Activated naive CD8-positive, alpha-beta T cell treated with anti-CD3 and anti-CD28 coated beads, Interleukin-2, amount 10 ng/mL, durations not matched to agents 7 days and 5 days (primary cell): Measurements from ENCODE around the gene TLE7. TPM values are rescaled to one million over a fixed set of nuclear protein-coding genes. Genes with fewer than 3 reads are reported as not detected.

Experiments
- ATAC-seq: fragments of 150-1000 bp; cut with Tn5 transposase; one replicate; pipeline ENCODE4 v1.10.0; 2021; ENCODE audit warnings: low read depth, moderate library complexity
- POLR2A ChIA-PET: fragments of 350-600 bp; sonication (Branson Sonifier 250); formaldehyde crosslinking; loops from one replicate; lab custom pipeline; 2021; ENCODE audit warnings: antibody characterized with exemption; lab: Charles Lee
- DNase-seq: peaks from one replicate; pipeline ENCODE4 v3.0.0; 2021
- H3K27ac Mint-ChIP-seq: one replicate; pipeline ENCODE4 v1.8.0; 2022; ENCODE audit warnings: mild to moderate bottlenecking, mixed read lengths
- H3K27me3 Mint-ChIP-seq: one replicate; pipeline ENCODE4 v1.8.0; 2022; ENCODE audit warnings: mild to moderate bottlenecking, moderate library complexity, mixed read lengths
- H3K36me3 Mint-ChIP-seq: one replicate; pipeline ENCODE4 v1.8.0; 2021; ENCODE audit warnings: mild to moderate bottlenecking, mixed read lengths
- H3K4me1 Mint-ChIP-seq: one replicate; pipeline ENCODE4 v1.8.0; 2021; ENCODE audit warnings: mixed read lengths
- H3K4me3 Mint-ChIP-seq: one replicate; pipeline ENCODE4 v1.8.0; 2022; ENCODE audit warnings: mild to moderate bottlenecking, moderate library complexity, mixed read lengths
- H3K9me3 Mint-ChIP-seq: one replicate; pipeline ENCODE4 v1.8.0; 2021; ENCODE audit warnings: mixed read lengths
- total RNA-seq, 2 experiments: library from RNA; stranded (reverse); gene quantifications; one replicate each; pipeline ENCODE4 v1.2.3, GENCODE V29; 2021

Gene TLE7
- total RNA-seq: not detected

DNA sequence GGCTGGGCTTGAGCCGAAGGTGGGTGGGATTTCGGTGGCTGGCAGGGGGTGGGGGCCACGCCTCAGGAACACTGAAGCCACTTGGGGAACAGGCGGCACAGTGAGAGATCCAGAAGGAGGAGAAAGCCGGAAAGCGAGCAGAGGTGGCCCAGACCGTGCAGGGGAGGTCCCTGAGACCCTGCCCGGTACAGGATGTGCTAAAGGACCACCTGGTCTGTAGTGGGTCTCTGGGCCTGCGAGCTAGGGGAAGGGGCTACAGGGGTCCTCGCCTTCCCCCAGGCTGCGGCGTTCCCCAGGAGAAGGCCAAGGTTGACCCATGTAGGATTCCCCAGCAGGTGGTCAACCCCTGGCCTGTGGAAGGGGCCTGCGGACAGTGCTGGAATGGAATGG lies at the start of gene TLE7:
Gene TLE7 (minus strand): TSS at position 4 of the 390 bp plus-strand sequence. CDS start 8,730 bp downstream, outside the sequence.
- Mint-ChIP-seq H3K4me3 (no peak within 1 kb of the TSS), H3K4me1 (peaks cover 3% of the 10 kb centered on the region), H3K27me3 (peaks cover 18% of the 10 kb centered on the region), H3K36me3 (peaks cover 4% of the 10 kb centered on the region), H3K9me3 (peaks cover 15% of the 10 kb centered on the region), H3K27ac (no peak within 1 kb of the TSS)
- DNase-seq (no peak), ATAC-seq (no peak)
- POLR2A ChIA-PET: no interaction called here

DNA sequence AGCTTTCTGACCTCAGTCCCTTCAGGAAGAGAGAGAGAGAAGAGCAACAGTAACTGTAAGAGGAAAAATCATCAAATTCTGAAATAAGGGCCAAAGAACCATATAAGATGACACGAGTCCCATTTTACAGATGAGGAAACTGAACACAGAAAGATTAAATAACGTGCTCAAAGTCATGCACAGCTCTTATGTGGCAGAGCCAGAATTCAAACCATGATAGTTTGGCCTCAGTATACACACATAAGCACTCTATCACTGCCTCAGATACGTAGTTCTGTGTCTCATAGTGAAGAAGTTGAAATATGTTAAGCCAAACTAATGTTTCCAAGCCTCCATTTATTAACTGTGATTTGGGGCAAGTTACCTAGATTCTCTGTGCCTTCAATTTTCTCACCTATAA lies 49.2 kb upstream of the TLE7 start:
- Mint-ChIP-seq H3K4me1 (no peaks in the 10 kb centered on the region), H3K36me3 (no peaks in the 10 kb centered on the region), H3K9me3 (no peaks in the 10 kb centered on the region), H3K27ac (no peak overlapping the region), H3K4me3 (no peak overlapping the region), H3K27me3 (peaks cover 2% of the 10 kb centered on the region)
- no peak for DNase-seq
- POLR2A ChIA-PET: no interaction called here
- no peak for ATAC-seq

DNA sequence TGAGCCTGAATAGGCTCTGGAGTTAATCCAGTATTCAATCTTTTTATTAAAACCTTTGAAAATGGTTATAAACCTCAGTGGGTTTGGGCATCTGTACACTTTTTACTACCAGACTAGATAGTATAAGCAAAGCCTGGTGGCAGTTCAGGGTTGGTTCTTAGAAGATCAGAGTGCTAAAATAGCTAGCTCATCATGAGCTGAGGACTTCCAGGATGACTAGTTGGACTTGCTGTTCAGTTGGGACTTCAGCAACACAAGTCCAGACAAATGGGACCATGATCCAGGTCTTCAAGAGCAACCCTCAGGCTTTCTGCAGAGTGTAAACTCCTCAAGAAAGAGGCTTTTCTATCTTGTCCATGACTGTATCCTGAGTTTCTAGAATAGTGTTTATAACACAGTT lies 48.5 kb upstream of the TLE7 start:
- H3K4me1 Mint-ChIP-seq: no peaks in the 10 kb centered on the region
- no peak for DNase-seq
- no peak for ATAC-seq
- H3K36me3 Mint-ChIP-seq: no peaks in the 10 kb centered on the region
- no peak overlapping the region for H3K4me3 Mint-ChIP-seq
- no peak overlapping the region for H3K27ac Mint-ChIP-seq
- POLR2A ChIA-PET: no interaction called here
- H3K9me3 Mint-ChIP-seq: no peaks in the 10 kb centered on the region
- peaks cover 2% of the 10 kb centered on the region for H3K27me3 Mint-ChIP-seq

DNA sequence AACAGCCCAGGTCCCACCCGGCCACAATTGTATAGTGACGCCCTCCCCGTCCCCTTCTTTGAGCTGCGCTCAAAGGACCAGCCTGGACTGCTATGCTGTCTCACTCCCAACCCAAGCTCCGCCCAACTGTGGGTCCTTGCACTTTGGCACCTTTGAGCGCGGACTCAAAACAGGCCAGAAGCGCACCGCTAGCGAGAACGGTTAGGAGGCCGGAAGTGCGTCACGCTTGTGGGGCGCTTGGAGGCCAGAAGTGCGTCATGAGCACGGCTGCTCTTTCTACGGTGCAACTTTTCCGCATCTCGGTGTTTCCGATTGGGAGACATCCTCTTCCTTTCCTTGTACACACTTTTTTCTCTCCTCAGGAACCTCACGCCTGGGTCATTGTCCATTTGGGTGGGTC lies 47.3 kb upstream of the TLE7 start, which contains the start of gene ZNF19:
Gene ZNF19 (minus strand): TSS at position 203 of the 400 bp plus-strand sequence. CDS start 7,210 bp downstream, outside the sequence.
- Mint-ChIP-seq H3K36me3 (no peaks in the 10 kb centered on the region), H3K9me3 (no peaks in the 10 kb centered on the region), H3K4me3 (no peak within 1 kb of the TSS), H3K4me1 (peaks cover 3% of the 10 kb centered on the region), H3K27me3 (peaks cover 2% of the 10 kb centered on the region), H3K27ac (no peak within 1 kb of the TSS)
- DNase-seq (no peak), ATAC-seq (no peak)
- POLR2A ChIA-PET: no interaction called here

DNA sequence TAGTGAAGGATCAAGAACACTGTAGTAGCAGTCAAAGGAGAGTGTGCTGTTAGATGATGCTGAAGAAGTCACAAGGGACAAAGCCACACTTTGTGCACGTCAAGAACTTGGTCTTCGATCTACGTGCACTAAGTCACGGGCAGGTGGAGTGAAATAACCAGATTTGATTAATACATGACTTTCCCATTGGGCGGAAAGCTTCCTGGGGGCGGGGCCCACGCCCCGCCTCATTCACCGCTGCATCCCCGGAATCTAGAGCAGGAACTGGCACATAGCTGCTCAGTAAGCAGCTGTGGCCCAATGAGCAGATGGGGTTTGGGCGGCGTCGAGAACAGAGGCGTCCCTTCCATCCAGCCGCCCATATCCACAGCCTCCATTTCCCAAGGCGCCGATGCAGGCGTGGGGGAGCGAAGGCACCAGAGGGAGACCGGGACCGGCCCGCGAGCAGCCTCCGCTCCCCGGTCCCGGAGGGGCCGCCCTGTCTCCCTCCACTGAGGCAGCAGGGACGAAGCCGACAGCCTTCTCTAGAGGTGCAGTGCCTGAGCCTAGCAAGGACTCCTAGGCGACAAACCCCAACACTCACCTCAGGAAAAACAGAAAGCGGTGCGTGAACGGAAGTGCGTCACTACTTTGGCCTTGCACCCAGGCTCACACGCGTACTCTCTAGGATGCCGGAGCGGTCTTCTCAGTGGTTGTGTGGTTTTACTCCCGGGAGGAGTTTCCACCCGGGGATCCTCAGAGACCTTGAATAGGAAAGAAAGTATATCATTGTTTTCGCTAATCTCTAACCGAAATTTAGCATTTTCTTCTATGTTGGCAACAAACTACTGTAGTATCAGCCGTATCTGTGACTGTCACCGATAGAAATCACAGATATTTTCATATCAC lies 42.4 kb upstream of the TLE7 start:
- DNase-seq (peak; percentile 72), ATAC-seq (peak; percentile 85)
- peak overlapping the region; percentile 85 for H3K27ac Mint-ChIP-seq
- H3K4me1 Mint-ChIP-seq: peaks cover 18% of the 10 kb centered on the region
- no peaks in the 10 kb centered on the region for H3K27me3 Mint-ChIP-seq
- peak overlapping the region; percentile 89 for H3K4me3 Mint-ChIP-seq
- H3K9me3 Mint-ChIP-seq: no peaks in the 10 kb centered on the region
- POLR2A ChIA-PET: interaction anchor here (2.6 kb wide), 1 partner anchor 22 kb away, joined by 16 read pairs; the partner anchor contains the start of gene ZNF23
- no peaks in the 10 kb centered on the region for H3K36me3 Mint-ChIP-seq

DNA sequence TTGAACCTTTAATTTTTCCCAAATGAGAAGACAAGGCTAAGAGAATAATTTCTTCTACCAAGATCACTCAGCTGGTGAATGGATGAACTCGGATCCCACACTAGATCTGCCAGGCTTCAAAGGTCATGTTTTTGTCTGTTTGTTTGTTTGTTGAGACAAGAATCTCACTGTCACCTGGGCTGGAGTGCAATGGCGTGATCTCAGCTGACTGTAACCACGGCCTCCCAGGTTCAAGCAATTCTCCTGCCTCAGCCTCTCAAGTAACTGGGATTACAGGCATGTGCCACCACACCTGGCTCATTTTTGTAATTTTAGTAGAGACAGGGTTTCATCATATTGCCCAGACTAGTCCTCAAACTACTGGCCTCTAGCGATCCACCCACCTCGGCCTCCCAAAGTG lies 40.7 kb upstream of the TLE7 start:
- no peak for ATAC-seq

DNA sequence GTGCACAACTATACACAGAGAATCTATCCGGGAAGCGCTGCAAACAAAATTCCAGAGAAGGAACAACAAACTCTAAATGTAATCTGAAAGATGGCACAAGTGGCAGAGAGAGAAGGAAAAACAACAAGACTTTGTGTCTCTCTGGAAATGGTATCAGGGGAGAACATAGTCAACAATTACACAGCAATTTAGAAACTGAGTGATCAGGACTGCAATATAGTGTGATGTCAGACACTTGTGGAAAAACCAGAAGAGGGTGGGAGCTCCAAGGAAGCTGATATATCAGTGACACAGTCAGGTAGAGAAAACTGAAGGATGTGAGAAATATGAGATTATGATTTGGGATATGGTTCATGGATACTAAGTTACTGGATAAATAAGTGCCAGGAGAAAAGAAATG lies 39.1 kb upstream of the TLE7 start:
- H3K9me3 Mint-ChIP-seq: no peaks in the 10 kb centered on the region
- no peak overlapping the region for H3K27ac Mint-ChIP-seq
- ATAC-seq: no peak
- no peaks in the 10 kb centered on the region for H3K27me3 Mint-ChIP-seq
- POLR2A ChIA-PET: no interaction called here
- H3K36me3 Mint-ChIP-seq: peaks cover 2% of the 10 kb centered on the region
- peaks cover 21% of the 10 kb centered on the region for H3K4me1 Mint-ChIP-seq
- no peak overlapping the region for H3K4me3 Mint-ChIP-seq
- DNase-seq: no peak

More for the DNA sequence above, 40.7 kb upstream of the TLE7 start:
- Mint-ChIP-seq H3K27me3 (no peaks in the 10 kb centered on the region), H3K9me3 (no peaks in the 10 kb centered on the region), H3K36me3 (no peaks in the 10 kb centered on the region), H3K27ac (no peak overlapping the region), H3K4me3 (no peak overlapping the region), H3K4me1 (peaks cover 19% of the 10 kb centered on the region)
- POLR2A ChIA-PET: interaction anchor here (2.6 kb wide), 1 partner anchor 21 kb away, joined by 16 read pairs; the partner anchor contains the start of gene ZNF23
- DNase-seq: no peak

DNA sequence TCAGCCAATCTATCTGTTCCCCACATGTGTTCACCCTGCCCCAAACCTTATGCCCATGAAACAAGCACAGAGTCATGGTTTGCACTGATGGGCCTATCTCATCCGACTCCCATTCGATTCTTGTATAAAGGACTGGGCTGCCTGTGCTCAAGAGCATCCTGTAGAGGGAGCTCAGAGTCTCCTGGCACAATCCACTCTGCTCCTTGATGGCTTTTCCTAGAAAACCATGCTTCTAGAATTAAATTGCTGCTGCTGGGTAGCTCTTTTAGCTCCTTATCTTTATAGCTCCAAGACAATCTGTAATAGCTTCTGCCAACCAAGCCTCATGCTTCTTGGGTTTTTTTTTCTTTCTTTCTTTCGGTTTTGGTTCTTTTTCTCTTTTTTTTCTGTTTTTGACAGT lies 37.6 kb upstream of the TLE7 start:
- ATAC-seq: no peak
- POLR2A ChIA-PET: no interaction called here
- peaks cover 2% of the 10 kb centered on the region for H3K36me3 Mint-ChIP-seq
- no peak for DNase-seq
- peaks cover 18% of the 10 kb centered on the region for H3K4me1 Mint-ChIP-seq
- no peak overlapping the region for H3K27ac Mint-ChIP-seq
- H3K4me3 Mint-ChIP-seq: no peak overlapping the region
- no peaks in the 10 kb centered on the region for H3K27me3 Mint-ChIP-seq
- no peaks in the 10 kb centered on the region for H3K9me3 Mint-ChIP-seq

DNA sequence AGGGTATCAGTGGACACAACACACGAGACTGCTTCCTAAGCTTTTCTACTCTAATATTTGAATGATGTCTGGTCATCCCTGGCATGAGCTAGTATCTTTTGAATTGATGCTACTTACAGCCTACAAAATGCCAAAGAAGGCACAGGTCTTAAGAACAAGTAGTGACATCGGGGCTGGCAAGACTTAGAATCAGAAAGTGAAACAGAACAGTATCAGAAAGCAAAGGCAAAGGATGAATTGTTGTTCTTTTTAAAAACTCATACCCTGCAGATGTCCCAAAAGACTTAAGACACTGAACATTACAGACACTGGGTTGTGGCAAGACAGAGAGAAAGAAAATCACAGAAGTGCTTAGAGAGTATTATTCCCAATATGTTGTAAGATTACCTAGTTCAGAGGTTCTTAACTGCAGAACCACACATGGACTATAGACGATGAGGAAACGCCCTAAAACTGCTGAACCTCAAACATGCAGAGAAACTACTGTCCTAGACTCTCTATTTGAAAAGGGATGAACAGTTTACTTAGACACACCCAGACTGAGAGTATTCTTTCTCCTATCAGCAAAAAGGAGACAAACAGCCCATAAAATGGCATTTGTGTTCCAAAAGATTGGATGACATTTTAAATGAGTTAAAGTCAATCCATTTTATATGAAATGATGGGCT lies 34.7 kb upstream of the TLE7 start:
- POLR2A ChIA-PET: no interaction called here
- Mint-ChIP-seq H3K36me3 (peaks cover 2% of the 10 kb centered on the region), H3K4me1 (peaks cover 10% of the 10 kb centered on the region), H3K9me3 (no peaks in the 10 kb centered on the region), H3K27ac (no peak overlapping the region), H3K27me3 (no peaks in the 10 kb centered on the region), H3K4me3 (no peak overlapping the region)
- ATAC-seq (no peak), DNase-seq (no peak)

DNA sequence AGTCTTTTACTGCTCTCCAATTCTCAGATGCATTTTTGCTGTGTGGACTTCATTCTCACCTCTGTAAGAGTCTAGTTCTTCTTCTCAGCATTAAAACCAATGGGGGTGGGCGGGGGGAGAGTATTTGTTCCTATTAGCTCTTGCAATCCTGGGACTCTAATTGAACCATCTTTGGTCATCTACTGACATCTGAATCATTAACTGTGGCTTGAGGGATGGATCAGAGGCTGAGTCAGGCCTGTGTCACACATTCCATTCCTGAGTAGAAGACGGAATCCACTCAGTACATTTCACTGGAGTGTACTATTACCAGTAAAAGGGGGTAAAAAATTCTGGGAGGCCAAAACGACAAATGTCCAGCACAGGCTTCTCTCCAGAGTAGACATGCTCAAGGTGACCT lies 33.0 kb upstream of the TLE7 start:
- Mint-ChIP-seq H3K4me1 (peaks cover 6% of the 10 kb centered on the region), H3K27ac (no peak overlapping the region), H3K36me3 (peaks cover 2% of the 10 kb centered on the region), H3K9me3 (no peaks in the 10 kb centered on the region), H3K4me3 (no peak overlapping the region), H3K27me3 (no peaks in the 10 kb centered on the region)
- POLR2A ChIA-PET: no interaction called here
- DNase-seq (no peak), ATAC-seq (no peak)

DNA sequence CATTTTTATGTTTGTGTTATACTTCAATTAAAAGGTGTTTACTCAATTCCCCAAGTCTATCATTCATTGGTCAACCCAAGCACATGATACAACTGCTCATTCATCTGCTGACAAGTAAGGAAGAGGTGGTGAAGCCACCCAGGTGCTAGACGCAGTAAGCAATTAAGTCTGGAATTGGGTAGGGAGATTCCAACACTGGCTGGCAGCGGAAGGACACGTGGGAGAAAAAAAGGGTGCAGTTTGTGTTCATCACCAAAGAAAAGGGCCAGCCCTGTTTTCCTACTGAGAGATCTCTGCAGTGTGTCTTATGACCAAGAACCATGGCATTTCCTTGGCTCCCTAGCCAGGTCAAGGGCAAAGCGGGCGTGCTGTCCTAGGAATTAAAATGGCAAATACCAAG lies 32.0 kb upstream of the TLE7 start:
- POLR2A ChIA-PET: no interaction called here
- H3K9me3 Mint-ChIP-seq: no peaks in the 10 kb centered on the region
- H3K27me3 Mint-ChIP-seq: no peaks in the 10 kb centered on the region
- no peak overlapping the region for H3K27ac Mint-ChIP-seq
- no peak overlapping the region for H3K4me3 Mint-ChIP-seq
- no peak for ATAC-seq
- H3K36me3 Mint-ChIP-seq: peaks cover 2% of the 10 kb centered on the region
- peaks cover 3% of the 10 kb centered on the region for H3K4me1 Mint-ChIP-seq
- no peak for DNase-seq

DNA sequence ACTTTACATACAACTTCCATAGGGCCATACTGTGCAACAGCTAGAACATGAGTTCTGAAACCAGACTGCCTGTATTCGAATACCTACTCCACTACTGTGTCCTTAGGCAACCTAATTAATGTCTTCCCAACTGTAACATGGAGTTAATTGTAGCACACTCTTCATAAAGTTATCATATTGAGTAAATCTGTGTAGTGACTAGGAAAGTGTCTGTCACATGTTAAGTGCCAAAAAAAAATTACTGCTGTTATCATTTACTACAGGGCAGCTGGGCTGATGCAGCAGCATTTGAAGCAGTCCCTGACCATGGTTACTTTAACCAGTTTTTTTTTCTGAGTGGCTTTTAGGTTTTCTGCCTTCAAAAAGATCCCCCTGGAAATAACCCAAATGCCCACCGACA lies 31.1 kb upstream of the TLE7 start:
- POLR2A ChIA-PET: no interaction called here
- Mint-ChIP-seq H3K4me3 (no peak overlapping the region), H3K27me3 (no peaks in the 10 kb centered on the region), H3K9me3 (no peaks in the 10 kb centered on the region), H3K27ac (no peak overlapping the region), H3K36me3 (peaks cover 2% of the 10 kb centered on the region), H3K4me1 (peaks cover 3% of the 10 kb centered on the region)
- ATAC-seq (no peak), DNase-seq (no peak)

DNA sequence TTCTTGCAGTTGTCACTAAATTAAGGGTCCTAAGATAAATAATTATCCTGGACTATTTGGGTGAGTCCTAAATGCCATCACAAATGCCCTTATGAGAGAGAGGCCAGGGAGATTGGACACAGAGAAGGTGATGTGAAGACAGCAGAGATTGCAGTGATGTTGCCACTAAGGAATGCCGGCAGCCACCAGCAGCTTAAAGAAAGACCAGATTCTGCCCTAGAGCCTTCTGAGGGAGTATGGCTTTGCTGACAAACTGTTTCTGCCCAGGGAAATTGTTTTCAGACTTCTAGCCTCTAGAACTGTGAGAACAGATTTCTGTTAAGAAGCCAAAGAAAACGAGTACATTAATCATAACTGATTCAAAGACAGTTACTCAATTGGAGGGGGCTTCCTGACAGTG lies 30.2 kb upstream of the TLE7 start:
- H3K4me3 Mint-ChIP-seq: no peak overlapping the region
- ATAC-seq: no peak
- H3K9me3 Mint-ChIP-seq: no peaks in the 10 kb centered on the region
- POLR2A ChIA-PET: no interaction called here
- H3K27me3 Mint-ChIP-seq: no peaks in the 10 kb centered on the region
- no peak for DNase-seq
- H3K36me3 Mint-ChIP-seq: peaks cover 2% of the 10 kb centered on the region
- H3K4me1 Mint-ChIP-seq: peaks cover 3% of the 10 kb centered on the region
- no peak overlapping the region for H3K27ac Mint-ChIP-seq

DNA sequence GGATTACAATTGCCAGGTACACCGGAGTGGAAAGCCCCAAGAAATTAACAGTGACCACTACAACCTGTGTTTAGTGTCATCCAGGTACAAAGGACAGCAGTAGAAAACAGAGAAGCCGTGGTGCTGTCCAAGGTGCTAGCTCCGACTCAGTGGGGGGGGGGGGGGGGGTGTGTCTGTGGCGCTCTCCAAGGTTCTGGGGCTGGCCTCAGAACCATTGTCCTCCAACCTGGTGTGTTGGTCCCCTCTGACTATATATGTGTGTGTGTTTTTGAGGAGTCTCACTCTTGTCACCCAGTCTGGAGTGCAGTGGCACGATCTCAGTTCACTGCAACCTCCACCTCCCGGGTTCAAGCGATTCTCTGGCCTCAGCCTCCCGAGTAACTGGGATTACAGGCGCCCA lies 26.0 kb upstream of the TLE7 start:
- Mint-ChIP-seq H3K4me1 (peaks cover 5% of the 10 kb centered on the region), H3K27me3 (peaks cover 3% of the 10 kb centered on the region), H3K9me3 (no peaks in the 10 kb centered on the region), H3K27ac (no peak overlapping the region), H3K36me3 (no peaks in the 10 kb centered on the region), H3K4me3 (no peak overlapping the region)
- peak; percentile 56 for DNase-seq
- no peak for ATAC-seq
- POLR2A ChIA-PET: no interaction called here
